SU-DHL-6 (cell line): ENCODE measurements around the gene FAM107B.

Experiments used
- H2AFZ ChIP-seq: fragments of 200-600 bp; sonication (generic); 2 replicates; pipeline ENCODE4 v1.6.1; 2014; ENCODE audit warnings: low read depth, mild to moderate bottlenecking, moderate library complexity, mixed read lengths, antibody characterized with exemption, low read length; ENCODE audit not compliant: severe bottlenecking
- H3F3A ChIP-seq: fragments of 200-600 bp; shearing (Covaris generic); 2 replicates; pipeline ENCODE4 v1.6.0; 2016; ENCODE audit warnings: antibody characterized with exemption, mild to moderate bottlenecking; ENCODE audit not compliant: insufficient read depth
- H3K27ac ChIP-seq: fragments of 200-600 bp; sonication (generic); 2 replicates; pipeline ENCODE4 v1.5.1; 2016; ENCODE audit warnings: low read depth, mild to moderate bottlenecking, low read length, moderate library complexity, mixed read lengths
- H3K27me3 ChIP-seq: fragments of 200-600 bp; sonication (generic), shearing (Covaris generic); 2 replicates; pipeline ENCODE4 v1.6.0; 2014; ENCODE audit warnings: mild to moderate bottlenecking, low read length
- H3K36me3 ChIP-seq: fragments of 200-600 bp; sonication (generic); 2 replicates; pipeline ENCODE4 v1.6.1; 2014; ENCODE audit warnings: mild to moderate bottlenecking, low read length, mixed read lengths
- H3K4me2 ChIP-seq: fragments of 300-600, 200-600 bp; shearing (Covaris generic), sonication (generic); 2 replicates; pipeline ENCODE4 v1.6.0; 2014; ENCODE audit warnings: low read length, low read depth, mild to moderate bottlenecking; ENCODE audit not compliant: poor library complexity, severe bottlenecking
- H3K4me3 ChIP-seq: fragments of 200-600 bp; sonication (generic); 2 replicates; pipeline ENCODE4 v1.5.1; 2014; ENCODE audit warnings: antibody characterized with exemption, low read length, mild to moderate bottlenecking, mixed read lengths; ENCODE audit not compliant: insufficient read depth, poor library complexity, severe bottlenecking
- H3K79me2 ChIP-seq: fragments of 200-600 bp; sonication (generic); 2 replicates; pipeline ENCODE4 v1.6.1; 2014; ENCODE audit warnings: mild to moderate bottlenecking, low read length, moderate library complexity; ENCODE audit not compliant: insufficient read depth
- H3K9ac ChIP-seq: fragments of 200-600 bp; sonication (generic); 2 replicates; pipeline ENCODE4 v1.7.0; 2014; ENCODE audit warnings: mild to moderate bottlenecking, low read length
- H3K9me2 ChIP-seq: fragments of 200-600 bp; sonication (generic); replicated peaks from 2 replicates; pipeline ENCODE4 v1.6.1; 2014; ENCODE audit warnings: low read length; ENCODE audit not compliant: insufficient read depth
- H3K9me3 ChIP-seq: fragments of 200-600 bp; sonication (generic); 2 replicates; pipeline ENCODE4 v1.6.1; 2014; ENCODE audit warnings: low read length, mixed read lengths; ENCODE audit not compliant: insufficient read depth
- H4K20me1 ChIP-seq: fragments of 200-600 bp; sonication (generic); 2 replicates; pipeline ENCODE4 v1.6.1; 2014; ENCODE audit warnings: low read depth, mild to moderate bottlenecking, antibody characterized with exemption, low read length, moderate library complexity, mixed read lengths
- EZH2phosphoT487 ChIP-seq: fragments of 200-600 bp; sonication (generic), shearing (Covaris generic); conservative IDR thresholded peaks from 2 replicates; pipeline ENCODE4 v1.6.1; 2018; ENCODE audit warnings: mild to moderate bottlenecking, antibody characterized with exemption, low read length, moderate library complexity, mixed read lengths
- TF ChIP-seq, protein P1 (sequence below): fragments of 200-600 bp; sonication (generic); IDR thresholded peaks from one replicate; pipeline ENCODE4 v1.5.1; 2017; ENCODE audit warnings: antibody characterized with exemption, mild to moderate bottlenecking, low read length, moderate library complexity; ENCODE audit not compliant: insufficient read depth, poor library complexity, severe bottlenecking

The FAM107B gene

DNA sequence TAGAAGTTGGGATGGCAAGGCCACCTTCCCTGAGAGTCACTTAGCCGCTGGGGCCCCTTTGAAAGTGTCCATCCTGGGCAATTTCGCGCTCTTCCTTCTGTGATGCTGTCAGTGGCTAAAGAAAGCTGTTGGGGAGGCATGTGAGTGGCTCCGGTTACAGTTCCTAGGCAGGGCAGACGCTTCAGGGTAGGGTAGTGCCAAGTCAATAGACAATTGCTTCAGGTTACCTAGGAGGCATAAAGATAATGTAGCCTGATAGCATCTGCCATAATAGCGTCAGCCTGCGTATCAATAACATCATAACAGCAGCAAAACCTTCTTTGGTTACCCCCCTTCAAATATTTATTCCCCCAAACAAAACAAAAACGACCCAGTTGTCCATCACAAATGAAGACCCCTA is at the start of gene FAM107B:
FAM107B (minus strand) TSS at position 101 of the 400 bp plus-strand sequence. CDS start 234 bp downstream, outside the sequence.
- TF ChIP-seq, protein P1, sequence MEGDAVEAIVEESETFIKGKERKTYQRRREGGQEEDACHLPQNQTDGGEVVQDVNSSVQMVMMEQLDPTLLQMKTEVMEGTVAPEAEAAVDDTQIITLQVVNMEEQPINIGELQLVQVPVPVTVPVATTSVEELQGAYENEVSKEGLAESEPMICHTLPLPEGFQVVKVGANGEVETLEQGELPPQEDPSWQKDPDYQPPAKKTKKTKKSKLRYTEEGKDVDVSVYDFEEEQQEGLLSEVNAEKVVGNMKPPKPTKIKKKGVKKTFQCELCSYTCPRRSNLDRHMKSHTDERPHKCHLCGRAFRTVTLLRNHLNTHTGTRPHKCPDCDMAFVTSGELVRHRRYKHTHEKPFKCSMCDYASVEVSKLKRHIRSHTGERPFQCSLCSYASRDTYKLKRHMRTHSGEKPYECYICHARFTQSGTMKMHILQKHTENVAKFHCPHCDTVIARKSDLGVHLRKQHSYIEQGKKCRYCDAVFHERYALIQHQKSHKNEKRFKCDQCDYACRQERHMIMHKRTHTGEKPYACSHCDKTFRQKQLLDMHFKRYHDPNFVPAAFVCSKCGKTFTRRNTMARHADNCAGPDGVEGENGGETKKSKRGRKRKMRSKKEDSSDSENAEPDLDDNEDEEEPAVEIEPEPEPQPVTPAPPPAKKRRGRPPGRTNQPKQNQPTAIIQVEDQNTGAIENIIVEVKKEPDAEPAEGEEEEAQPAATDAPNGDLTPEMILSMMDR: no peak
- no peak for TF ChIP-seq EZH2phosphoT487
- H3K27ac ChIP-seq: no peak within 1 kb of the TSS

DNA sequence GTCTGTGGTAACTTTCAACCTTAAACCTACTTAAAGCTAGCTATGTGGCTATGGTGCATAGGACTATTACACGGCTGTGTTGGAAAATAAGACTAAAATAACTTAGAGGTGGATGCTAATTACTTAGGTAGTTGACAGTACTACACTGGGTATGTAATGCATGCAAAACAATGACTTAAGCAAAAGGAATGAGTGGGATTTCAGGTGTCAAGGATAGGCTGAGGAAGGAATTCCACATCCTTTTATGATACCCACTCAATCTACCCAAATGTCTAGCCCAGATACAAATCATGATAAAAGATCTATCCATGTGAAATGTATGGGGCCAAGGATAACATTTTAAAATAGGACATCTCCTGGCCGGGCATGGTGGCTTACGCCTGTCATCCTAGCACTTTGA is 49.3 kb upstream of the FAM107B start:
- H2AFZ ChIP-seq: no peak overlapping the region
- no peak for TF ChIP-seq EZH2phosphoT487
- TF ChIP-seq, protein P1: no peak
- no peaks in the 10 kb centered on the region for H3K9me2 ChIP-seq
- no peak overlapping the region for H3K27ac ChIP-seq
- no peak overlapping the region for H3K4me3 ChIP-seq
- no peak overlapping the region for H3K9ac ChIP-seq
- no peaks in the 10 kb centered on the region for H3K9me3 ChIP-seq
- no peaks in the 10 kb centered on the region for H4K20me1 ChIP-seq
- peaks cover 11% of the 10 kb centered on the region; the same call in 1 of the 2 replicates for H3F3A ChIP-seq
- no peaks in the 10 kb centered on the region for H3K36me3 ChIP-seq
- no peaks in the 10 kb centered on the region for H3K79me2 ChIP-seq
- no peak overlapping the region for H3K4me2 ChIP-seq
- H3K27me3 ChIP-seq: no peaks in the 10 kb centered on the region

More for the DNA sequence above, at the start of gene FAM107B:
- H3K4me3 ChIP-seq: no peak within 1 kb of the TSS
- H4K20me1 ChIP-seq: no peaks in the 10 kb centered on the region
- no peak within 1 kb of the TSS for H2AFZ ChIP-seq
- no peaks in the 10 kb centered on the region for H3K27me3 ChIP-seq
- no peaks in the 10 kb centered on the region for H3K9me3 ChIP-seq
- H3K4me2 ChIP-seq: no peak within 1 kb of the TSS
- H3K9me2 ChIP-seq: no peaks in the 10 kb centered on the region
- H3K79me2 ChIP-seq: no peaks in the 10 kb centered on the region
- H3K36me3 ChIP-seq: no peaks in the 10 kb centered on the region
- no peaks in the 10 kb centered on the region for H3F3A ChIP-seq
- H3K9ac ChIP-seq: no peak within 1 kb of the TSS

DNA sequence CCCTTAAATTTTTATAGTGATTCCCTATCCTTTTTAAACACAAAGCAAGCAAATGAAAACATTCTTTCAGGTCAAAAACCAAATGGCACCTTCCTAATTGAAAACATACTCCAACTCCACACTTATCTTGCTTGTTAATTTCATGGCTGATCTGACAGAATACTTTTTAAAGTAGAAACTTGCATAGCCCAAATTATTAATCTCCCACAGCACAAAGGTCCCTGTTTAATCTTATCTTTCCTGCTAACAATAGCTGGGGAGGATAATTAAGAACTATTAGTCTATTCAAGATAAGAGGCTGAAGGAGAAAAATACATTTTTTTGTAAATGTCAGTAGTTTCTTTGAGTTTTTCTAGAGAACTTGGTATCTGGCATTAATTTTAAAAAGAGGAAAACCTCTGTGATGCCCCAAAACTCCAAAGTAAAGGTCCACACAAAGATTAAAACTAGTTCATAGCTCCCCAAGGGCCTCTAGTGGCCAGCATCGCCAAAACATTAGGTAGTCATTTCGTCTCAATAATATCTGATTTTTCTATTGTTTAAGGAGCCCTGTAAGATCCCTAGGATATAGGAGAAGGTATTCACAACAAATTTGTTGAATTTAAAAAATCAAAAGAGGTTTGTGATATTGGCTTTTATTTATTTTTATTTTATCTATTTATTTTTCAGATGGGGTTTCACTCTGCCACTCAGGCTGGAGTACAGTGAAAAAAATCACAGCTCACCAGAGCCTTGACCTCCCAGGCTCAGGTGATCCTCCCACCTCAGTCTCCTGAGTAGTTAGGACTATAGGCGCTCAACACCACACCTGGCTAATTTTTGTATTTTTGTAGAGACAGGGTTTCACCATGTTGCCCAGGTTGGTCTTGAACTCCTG is 48.4 kb upstream of the FAM107B start:
- Histone ChIP-seq H3K27me3 (no peaks in the 10 kb centered on the region), H3K27ac (0 out of 2 replicates have a peak overlapping the region, but pooled peaks have one; percentile 0), H3K4me3 (no peak overlapping the region), H3F3A (peaks cover 11% of the 10 kb centered on the region; the same call in 1 of the 2 replicates), H3K9ac (no peak overlapping the region; the same call in 1 of the 2 replicates), H3K4me2 (no peak overlapping the region), H4K20me1 (no peaks in the 10 kb centered on the region), H3K79me2 (no peaks in the 10 kb centered on the region), H3K9me2 (no peaks in the 10 kb centered on the region), H3K9me3 (no peaks in the 10 kb centered on the region), H3K36me3 (no peaks in the 10 kb centered on the region), H2AFZ (peak overlapping the region; percentile 24)
- TF ChIP-seq, protein P1: peak; percentile 76
- no peak for TF ChIP-seq EZH2phosphoT487
